DOHH2 (cell line): ENCODE data around the gene TMEM154.

Source experiments
- EZH2phosphoT487 ChIP-seq: fragments of 200-600 bp; sonication (generic); IDR thresholded peaks from 2 replicates; pipeline ENCODE4 v1.6.1; 2017; ENCODE audit warnings: borderline replicate concordance, mild to moderate bottlenecking, antibody characterized with exemption, low read length, moderate library complexity, mixed read lengths
- TF ChIP-seq, protein P1 (sequence below): fragments of 200-600 bp; sonication (generic); IDR thresholded peaks from one replicate; pipeline ENCODE4 v1.5.1; 2014; ENCODE audit warnings: antibody characterized with exemption, mild to moderate bottlenecking, low read depth, low read length; ENCODE audit not compliant: poor library complexity, severe bottlenecking

DNA sequence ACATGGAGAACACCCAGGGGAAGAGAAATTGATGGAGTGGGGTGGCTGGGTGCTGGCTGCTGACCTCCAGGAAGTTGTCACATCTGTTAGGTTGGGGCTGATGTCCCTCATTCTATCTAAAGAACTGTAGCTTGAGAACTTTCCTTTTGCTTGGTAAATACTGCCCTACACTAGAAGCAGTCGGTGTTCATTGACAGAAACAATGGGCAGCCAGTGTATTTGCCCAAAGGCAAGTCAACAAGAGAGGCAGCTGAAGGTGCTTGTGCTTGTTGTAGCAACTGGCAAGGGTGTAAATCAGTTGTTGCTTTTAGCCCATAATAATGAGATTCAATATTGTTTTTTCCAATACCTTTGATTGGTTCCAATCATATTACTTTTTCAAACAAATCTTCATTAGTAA lies 956 bp downstream of the TMEM154 start:
- TF ChIP-seq, protein P1, sequence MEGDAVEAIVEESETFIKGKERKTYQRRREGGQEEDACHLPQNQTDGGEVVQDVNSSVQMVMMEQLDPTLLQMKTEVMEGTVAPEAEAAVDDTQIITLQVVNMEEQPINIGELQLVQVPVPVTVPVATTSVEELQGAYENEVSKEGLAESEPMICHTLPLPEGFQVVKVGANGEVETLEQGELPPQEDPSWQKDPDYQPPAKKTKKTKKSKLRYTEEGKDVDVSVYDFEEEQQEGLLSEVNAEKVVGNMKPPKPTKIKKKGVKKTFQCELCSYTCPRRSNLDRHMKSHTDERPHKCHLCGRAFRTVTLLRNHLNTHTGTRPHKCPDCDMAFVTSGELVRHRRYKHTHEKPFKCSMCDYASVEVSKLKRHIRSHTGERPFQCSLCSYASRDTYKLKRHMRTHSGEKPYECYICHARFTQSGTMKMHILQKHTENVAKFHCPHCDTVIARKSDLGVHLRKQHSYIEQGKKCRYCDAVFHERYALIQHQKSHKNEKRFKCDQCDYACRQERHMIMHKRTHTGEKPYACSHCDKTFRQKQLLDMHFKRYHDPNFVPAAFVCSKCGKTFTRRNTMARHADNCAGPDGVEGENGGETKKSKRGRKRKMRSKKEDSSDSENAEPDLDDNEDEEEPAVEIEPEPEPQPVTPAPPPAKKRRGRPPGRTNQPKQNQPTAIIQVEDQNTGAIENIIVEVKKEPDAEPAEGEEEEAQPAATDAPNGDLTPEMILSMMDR = no peak
- no peak for TF ChIP-seq EZH2phosphoT487
